ENCODE results near the gene PLXNA2. TPM values are rescaled to one million over a fixed set of nuclear protein-coding genes. Genes with fewer than 3 reads are reported as not detected.

PLXNA2 gene
- total and polyA plus RNA-seq, 2 donors (not counting 3 experiments of a cell fraction or from before 2014, with no cell fraction given), result 42.6 to 229 TPM

DNA sequence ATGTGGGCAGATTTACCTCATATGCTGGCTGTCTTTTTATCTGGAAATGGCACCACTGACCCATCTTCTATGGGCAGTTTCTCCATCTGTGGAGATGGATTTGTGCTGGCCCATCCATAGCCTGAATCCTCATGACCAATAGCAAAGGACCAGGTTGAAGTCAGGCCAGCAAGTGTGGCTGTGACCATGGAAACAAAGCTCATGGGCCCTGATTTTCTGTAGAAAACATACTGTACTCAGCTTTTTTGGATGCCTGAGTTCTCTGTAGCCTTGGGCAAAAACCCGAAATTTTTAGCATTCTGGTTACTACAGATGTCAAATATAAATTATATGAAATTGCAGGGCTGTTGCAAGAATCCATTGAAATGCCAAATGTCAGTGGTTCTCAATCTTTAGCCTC is 155.0 kb downstream of the PLXNA2 start:
- Histone ChIP-seq H3K36me3 (ENCODE audit: control insufficient read depth in 2 of 2, extremely low read depth in 1 of 2, insufficient read depth in 2 of 2, low read length in 2 of 2) (peaks cover 36 to 38% of the 10 kb centered on the region in 2 experiments), H2AFZ (ENCODE audit: low read depth, low read length) (no peak overlapping the region), H3K9me1 (replicated peaks; ENCODE audit: control insufficient read depth, extremely low read depth, insufficient read depth, low read length) (no peaks in the 10 kb centered on the region), H3K27ac (ENCODE audit: insufficient read depth, low read depth, low read length) (no peak overlapping the region), H3K4me3 (replicated peaks in 1 of 3; ENCODE audit: insufficient read depth in 1 of 3, low read depth in 1 of 3, low read length in 3 of 3) (no peak overlapping the region), H4K20me1 (replicated peaks; ENCODE audit: control insufficient read depth, extremely low read depth, insufficient read depth, low read length) (no peaks in the 10 kb centered on the region), H3K9ac (replicated peaks; ENCODE audit: extremely low read depth, insufficient read depth, low read length) (no peak overlapping the region), H3K79me2 (ENCODE audit: control insufficient read depth, insufficient read depth, low read length) (peaks cover 2% of the 10 kb centered on the region), H3K9me3 (replicated peaks; ENCODE audit: control insufficient read depth, insufficient read depth, low read length) (no peaks in the 10 kb centered on the region), H3K4me1 (ENCODE audit: control insufficient read depth, extremely low read depth, insufficient read depth, low read length) (no peaks in the 10 kb centered on the region), H3K27me3 (ENCODE audit: control insufficient read depth in 2 of 2, insufficient read depth in 2 of 2, low read length in 2 of 2) (no peaks in the 10 kb centered on the region), H3K4me2 (ENCODE audit: insufficient read depth, low read length) (no peak overlapping the region)
- BruUV-seq (replicated peaks), result no TSS peak
- TF ChIP-seq CTCF (IDR thresholded peaks at IDR 0.05; ENCODE audit: extremely low read depth in 1 of 2, insufficient read depth in 1 of 2, low read depth in 1 of 2, low read length in 2 of 2), result no peak
- TF ChIP-seq POLR2AphosphoS5 (IDR thresholded peaks at IDR 0.05; ENCODE audit: insufficient read depth, low read depth, low read length), result no peak
- no peak for TF ChIP-seq EZH2 (IDR thresholded peaks at IDR 0.05; ENCODE audit: borderline replicate concordance, low read depth, low read length, severe bottlenecking)
- TF ChIP-seq, protein P1, sequence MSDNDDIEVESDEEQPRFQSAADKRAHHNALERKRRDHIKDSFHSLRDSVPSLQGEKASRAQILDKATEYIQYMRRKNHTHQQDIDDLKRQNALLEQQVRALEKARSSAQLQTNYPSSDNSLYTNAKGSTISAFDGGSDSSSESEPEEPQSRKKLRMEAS (IDR thresholded peaks at IDR 0.05; ENCODE audit: insufficient read depth, insufficient read length), result no peak
- TF ChIP-seq MYC (IDR thresholded peaks at IDR 0.05; ENCODE audit: low read depth, low read length), result no peak
- no peak for TF ChIP-seq FOS (IDR thresholded peaks at IDR 0.05; ENCODE audit: borderline replicate concordance, insufficient read depth, low read length)
- TF ChIP-seq POLR2A (IDR thresholded peaks at IDR 0.05; ENCODE audit: low read depth, low read length), result no peak
- TF ChIP-seq GATA2 (IDR thresholded peaks at IDR 0.05; ENCODE audit: insufficient read depth, insufficient read length, low read depth, low read length), result no peak
- TF ChIP-seq JUN (IDR thresholded peaks at IDR 0.05; ENCODE audit: borderline replicate concordance, insufficient read depth, insufficient read length, low read depth), result no peak
- POLR2A ChIA-PET, result no interaction called here
- CTCF ChIA-PET, result interaction anchor here (1.0 to 2.7 kb wide), 3 partner anchors 17 to 156 kb away, joined by 3 to 15 read pairs (median 5); partner anchors contain the start of gene PLXNA2
- dilution Hi-C loops (cut with MboI; ENCODE audit: extremely low pct_ligation_motif_present, low sequenced_read_pairs) (no loop called here), intact Hi-C loops (cut with micrococcal nuclease) (no loop called here)
- FAIRE-seq, result no peak
- no peak for DNase-seq (ENCODE audit: low read depth, low spot score)
